Breast epithelium (tissue), 4 donors: ENCODE measurements around the gene GSTO2. TPM values are rescaled to one million over a fixed set of nuclear protein-coding genes. Genes with fewer than 3 reads are reported as not detected.

Experiments
- DNase-seq, 2 donors: peaks; one replicate each; pipeline ENCODE4 v3.0.0-alpha.2; 2019; ENCODE audit warnings: low spot score in 2 of 2
- H3K27ac ChIP-seq, 2 donors: fragments of 200-600 bp; sonication (generic) in 1 of 2; one replicate each; pipeline ENCODE4 v1.5.1; 2016 to 2019; ENCODE audit warnings: mild to moderate bottlenecking in 1 of 2
- H3K27me3 ChIP-seq, 2 donors: fragments of 200-600 bp; sonication (generic) in 1 of 2; one replicate each; pipeline versions ENCODE4 v1.5.1 to v1.6.0; 2017 to 2019; ENCODE audit warnings: control low read depth in 1 of 2, mild to moderate bottlenecking in 1 of 2
- H3K36me3 ChIP-seq: fragments of 200-600 bp; one replicate; pipeline ENCODE4 v1.5.1; 2019
- H3K4me1 ChIP-seq, 2 donors: fragments of 200-600 bp; sonication (generic); one replicate each; pipeline ENCODE4 v1.5.1; 2016 to 2019; ENCODE audit warnings: control low read depth in 1 of 2
- H3K4me3 ChIP-seq, 3 donors: fragments of 200-600 bp; sonication (generic); 1 replicate in 2 of 3; 2 replicates in 1 of 3; pipeline ENCODE4 v1.5.1; 2016 to 2019; ENCODE audit warnings: mild to moderate bottlenecking in 3 of 3, moderate library complexity in 2 of 3
- H3K9me3 ChIP-seq, 2 donors: fragments of 200-600 bp; sonication (generic) in 1 of 2; one replicate each; pipeline ENCODE4 v1.5.1; 2016 to 2019; ENCODE audit warnings: control low read depth in 1 of 2
- POLR2A ChIP-seq: fragments of 450-650 bp; IDR thresholded peaks from one replicate; pipeline ENCODE4 v1.6.1; 2016; ENCODE audit warnings: antibody characterized with exemption, mild to moderate bottlenecking, moderate library complexity
- POLR2AphosphoS5 ChIP-seq, 3 donors: sonication (generic); formaldehyde crosslinking; IDR thresholded peaks; one replicate each; pipeline ENCODE4 v1.6.1; 2017; ENCODE audit warnings: antibody characterized with exemption in 3 of 3
- intact Hi-C: fragments of 100-400 bp; cut with DNase I; formaldehyde crosslinking; loops from one replicate; pipeline ENCODE4 v1.15.1; 2023; ENCODE audit warnings: low total_unique reads
- total RNA-seq, 3 donors: library from RNA; depleted of rRNA; stranded (reverse); fragments of >200 nt; gene quantifications; one replicate each; pipeline ENCODE4 v1.1.0, GENCODE V29; 2016
- TF ChIP-seq, protein P1 (sequence below), 3 donors: fragments of 450-650 bp; IDR thresholded peaks; one replicate each; pipeline ENCODE4 v1.5.1; 2016 to 2017; ENCODE audit warnings: antibody characterized with exemption in 3 of 3, mild to moderate bottlenecking in 3 of 3, moderate library complexity in 3 of 3

Gene GSTO2
- total RNA-seq, 3 donors from 2014 or later: 0.48 to 22.5 (median 14.1) TPM

- Histone ChIP-seq H3K4me1 (peaks cover 33 to 43% of the 10 kb centered on the region in 2 donors), H3K9me3 (no peaks in the 10 kb centered on the region), H3K4me3 (peak overlapping the region in 1 of 3 donors; percentile 44), H3K27me3 (no peaks in the 10 kb centered on the region), H3K36me3 (no peaks in the 10 kb centered on the region), H3K27ac (peak overlapping the region; percentile 89 to 97)
- TF ChIP-seq POLR2AphosphoS5 (IDR thresholded peaks at IDR 0.05): peak in 2 of 3 donors; percentile 14
- TF ChIP-seq, protein P1, sequence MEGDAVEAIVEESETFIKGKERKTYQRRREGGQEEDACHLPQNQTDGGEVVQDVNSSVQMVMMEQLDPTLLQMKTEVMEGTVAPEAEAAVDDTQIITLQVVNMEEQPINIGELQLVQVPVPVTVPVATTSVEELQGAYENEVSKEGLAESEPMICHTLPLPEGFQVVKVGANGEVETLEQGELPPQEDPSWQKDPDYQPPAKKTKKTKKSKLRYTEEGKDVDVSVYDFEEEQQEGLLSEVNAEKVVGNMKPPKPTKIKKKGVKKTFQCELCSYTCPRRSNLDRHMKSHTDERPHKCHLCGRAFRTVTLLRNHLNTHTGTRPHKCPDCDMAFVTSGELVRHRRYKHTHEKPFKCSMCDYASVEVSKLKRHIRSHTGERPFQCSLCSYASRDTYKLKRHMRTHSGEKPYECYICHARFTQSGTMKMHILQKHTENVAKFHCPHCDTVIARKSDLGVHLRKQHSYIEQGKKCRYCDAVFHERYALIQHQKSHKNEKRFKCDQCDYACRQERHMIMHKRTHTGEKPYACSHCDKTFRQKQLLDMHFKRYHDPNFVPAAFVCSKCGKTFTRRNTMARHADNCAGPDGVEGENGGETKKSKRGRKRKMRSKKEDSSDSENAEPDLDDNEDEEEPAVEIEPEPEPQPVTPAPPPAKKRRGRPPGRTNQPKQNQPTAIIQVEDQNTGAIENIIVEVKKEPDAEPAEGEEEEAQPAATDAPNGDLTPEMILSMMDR (IDR thresholded peaks at IDR 0.05): no peak
- intact Hi-C loops: no loop called here
- DNase-seq: no peak
These were observed 56.8 kb downstream of the GSTO2 start for GRCh38 chr10:104325436-104326435.

GRCh38 chr10:104326991-104327610 is 58.1 kb downstream of the GSTO2 start:
- Histone ChIP-seq H3K4me3 (peak overlapping the region in 1 of 3 donors; percentile 59), H3K27ac (peak overlapping the region; percentile 89 to 97), H3K27me3 (no peaks in the 10 kb centered on the region), H3K36me3 (no peaks in the 10 kb centered on the region), H3K9me3 (no peaks in the 10 kb centered on the region), H3K4me1 (peaks cover 37 to 47% of the 10 kb centered on the region in 2 donors)
- intact Hi-C loops: no loop called here
- peak in 1 of 2 donors; percentile 36 for DNase-seq
- TF ChIP-seq, protein P1 (IDR thresholded peaks at IDR 0.05): no peak
- no peak for TF ChIP-seq POLR2A
- no peak for TF ChIP-seq POLR2AphosphoS5 (IDR thresholded peaks at IDR 0.05)

- peaks cover 37 to 47% of the 10 kb centered on the region in 2 donors for H3K4me1 ChIP-seq
- peak overlapping the region; percentile 3 to 59 (median 27) for H3K4me3 ChIP-seq
- intact Hi-C loops: no loop called here
- H3K36me3 ChIP-seq: no peaks in the 10 kb centered on the region
- no peaks in the 10 kb centered on the region for H3K27me3 ChIP-seq
- peak overlapping the region; percentile 89 to 97 for H3K27ac ChIP-seq
- H3K9me3 ChIP-seq: no peaks in the 10 kb centered on the region
- DNase-seq: peak in 1 of 2 donors; percentile 49
- TF ChIP-seq, protein P1 (IDR thresholded peaks at IDR 0.05): no peak
- TF ChIP-seq POLR2A: no peak
- peak in 1 of 3 donors; percentile 42 for TF ChIP-seq POLR2AphosphoS5 (IDR thresholded peaks at IDR 0.05)
These were observed 59.0 kb downstream of the GSTO2 start for GRCh38 chr10:104327745-104328645.

DNA sequence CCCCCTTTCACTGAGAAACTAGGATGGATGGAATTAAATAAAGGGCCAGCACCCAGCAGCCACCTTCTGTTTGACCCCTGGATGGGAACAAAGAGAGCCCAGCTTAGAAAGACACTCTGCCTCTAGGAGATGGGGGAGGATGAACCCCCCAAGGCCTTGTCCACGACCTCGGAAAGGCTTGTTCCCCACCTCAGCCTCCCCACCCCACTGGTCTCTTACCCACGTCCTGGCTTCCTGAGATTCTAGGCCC is 59.6 kb downstream of the GSTO2 start:
- Histone ChIP-seq H3K4me1 (peaks cover 37 to 47% of the 10 kb centered on the region in 2 donors), H3K4me3 (peak overlapping the region; percentile 3 to 59 (median 27)), H3K9me3 (no peaks in the 10 kb centered on the region), H3K36me3 (no peaks in the 10 kb centered on the region), H3K27ac (peak overlapping the region; percentile 89 to 97), H3K27me3 (no peaks in the 10 kb centered on the region)
- peak in 1 of 2 donors; percentile 46 for DNase-seq
- TF ChIP-seq POLR2AphosphoS5 (IDR thresholded peaks at IDR 0.05) (no peak), POLR2A (no peak)
- TF ChIP-seq, protein P1 (IDR thresholded peaks at IDR 0.05): no peak
- intact Hi-C loops: no loop called here
